ENCODE data around the gene ZMYND8.
"Not testable (repeated sequence)": the region's sequence is repeated elsewhere in the genome, so short reads cannot be mapped to it uniquely, and the experiment has no call there.

Gene ZMYND8

DNA sequence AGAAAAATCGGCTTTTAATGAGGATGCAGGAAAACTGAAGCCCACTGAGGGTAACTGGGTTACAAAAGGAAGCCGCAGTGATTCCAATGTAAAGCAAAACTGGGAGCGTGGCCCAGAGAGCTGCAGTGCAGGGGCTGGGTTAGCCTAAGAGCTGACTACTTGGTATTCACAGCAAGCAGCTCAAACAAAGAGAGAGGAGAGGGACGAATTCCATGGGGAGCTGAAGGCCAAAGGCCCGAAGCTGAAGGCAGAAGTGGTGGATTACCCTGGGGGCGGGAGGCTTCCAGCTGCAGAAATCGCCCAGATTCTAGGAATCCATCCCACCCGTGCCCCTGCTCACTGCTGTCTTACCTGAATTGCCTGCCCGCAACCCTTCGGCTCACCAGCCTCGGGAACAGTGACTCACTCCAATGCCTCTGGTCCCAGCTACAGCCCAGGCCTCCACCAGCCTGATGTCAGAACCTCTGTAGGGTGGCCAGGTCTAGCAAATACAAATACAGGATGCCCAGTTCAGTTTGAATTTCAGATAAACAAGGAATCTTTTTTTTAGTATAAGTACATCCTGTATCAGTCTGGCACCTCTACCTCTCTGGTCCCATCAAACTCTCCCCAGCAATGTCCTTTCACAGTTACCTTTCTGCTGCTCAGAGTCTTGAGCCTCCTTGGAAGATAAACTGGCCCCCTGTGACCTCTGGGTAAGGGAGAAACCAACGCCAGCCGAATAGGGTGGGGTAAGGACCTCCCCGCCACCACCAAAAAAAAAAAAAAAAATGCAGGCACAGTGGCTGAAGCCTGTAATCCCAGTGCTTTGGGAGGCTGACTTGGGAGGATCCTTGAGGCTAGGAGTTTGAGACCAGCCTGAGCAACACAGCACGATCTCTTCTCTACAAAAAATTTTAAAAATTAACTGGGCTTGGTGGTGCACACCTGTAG lies 14.6 kb upstream of the ZMYND8 start:
- TF ChIP-seq POLR2A (IDR thresholded peaks at IDR 0.05; ENCODE audit: low read depth, low read length) (no peak), POLR2AphosphoS5 (IDR thresholded peaks at IDR 0.05; ENCODE audit: low read depth, low read length) (no peak), TAF1 (IDR thresholded peaks at IDR 0.05; ENCODE audit: low read depth, low read length) (no peak), POU2F2 (IDR thresholded peaks at IDR 0.05; ENCODE audit: low read depth, low read length) (no peak), PAX5 (IDR thresholded peaks at IDR 0.05; ENCODE audit: insufficient read depth, low read length, severe bottlenecking) (no peak), SPI1 (IDR thresholded peaks at IDR 0.05; ENCODE audit: low read depth, low read length) (no peak)
- no peak for DNase-seq (ENCODE audit: insufficient read length, low spot score)
- FAIRE-seq: no peak

GRCh38 chr20:47370214-47370613 lies 13.7 kb upstream of the ZMYND8 start:
- TF ChIP-seq POLR2A (IDR thresholded peaks at IDR 0.05; ENCODE audit: low read depth, low read length): no peak
- TF ChIP-seq TAF1 (IDR thresholded peaks at IDR 0.05; ENCODE audit: low read depth, low read length): no peak
- TF ChIP-seq POU2F2 (IDR thresholded peaks at IDR 0.05; ENCODE audit: low read depth, low read length): no peak
- no peak for TF ChIP-seq POLR2AphosphoS5 (IDR thresholded peaks at IDR 0.05; ENCODE audit: low read depth, low read length)
- no peak for TF ChIP-seq PAX5 (IDR thresholded peaks at IDR 0.05; ENCODE audit: insufficient read depth, low read length, severe bottlenecking)
- TF ChIP-seq SPI1 (IDR thresholded peaks at IDR 0.05; ENCODE audit: low read depth, low read length): no peak
- FAIRE-seq (no peak), DNase-seq (ENCODE audit: insufficient read length, low spot score) (no peak)

DNA sequence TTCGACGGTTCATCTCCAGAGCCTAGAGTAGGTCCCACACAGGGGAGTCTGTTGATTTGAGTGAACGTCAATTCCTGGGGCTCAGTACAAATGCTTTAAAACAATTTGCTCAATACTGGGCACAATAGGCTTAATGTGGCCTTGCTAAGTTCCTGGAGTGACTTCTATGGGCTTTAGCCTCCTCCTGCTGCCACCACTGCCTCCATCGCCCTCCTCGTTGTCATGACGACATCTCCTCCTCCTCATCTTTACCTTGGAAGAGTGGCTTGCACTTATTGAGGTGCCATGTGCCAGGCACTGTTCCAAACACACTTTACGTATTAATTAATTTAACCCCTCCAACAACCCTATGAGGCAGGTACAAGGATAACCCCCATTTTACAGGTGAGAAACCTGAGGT lies 11.8 kb upstream of the ZMYND8 start:
- FAIRE-seq (no peak), DNase-seq (ENCODE audit: insufficient read length, low spot score) (no peak)
- TF ChIP-seq PAX5 (IDR thresholded peaks at IDR 0.05; ENCODE audit: insufficient read depth, low read length, severe bottlenecking): no peak
- no peak for TF ChIP-seq POLR2AphosphoS5 (IDR thresholded peaks at IDR 0.05; ENCODE audit: low read depth, low read length)
- TF ChIP-seq POU2F2 (IDR thresholded peaks at IDR 0.05; ENCODE audit: low read depth, low read length): no peak
- no peak for TF ChIP-seq TAF1 (IDR thresholded peaks at IDR 0.05; ENCODE audit: low read depth, low read length)
- no peak for TF ChIP-seq POLR2A (IDR thresholded peaks at IDR 0.05; ENCODE audit: low read depth, low read length)
- no peak for TF ChIP-seq SPI1 (IDR thresholded peaks at IDR 0.05; ENCODE audit: low read depth, low read length)

- FAIRE-seq; DNase-seq (ENCODE audit: insufficient read length, low spot score): not testable (repeated sequence)
Observed at GRCh38 chr20:47366301-47366700, 9.8 kb upstream of the ZMYND8 start.

DNA sequence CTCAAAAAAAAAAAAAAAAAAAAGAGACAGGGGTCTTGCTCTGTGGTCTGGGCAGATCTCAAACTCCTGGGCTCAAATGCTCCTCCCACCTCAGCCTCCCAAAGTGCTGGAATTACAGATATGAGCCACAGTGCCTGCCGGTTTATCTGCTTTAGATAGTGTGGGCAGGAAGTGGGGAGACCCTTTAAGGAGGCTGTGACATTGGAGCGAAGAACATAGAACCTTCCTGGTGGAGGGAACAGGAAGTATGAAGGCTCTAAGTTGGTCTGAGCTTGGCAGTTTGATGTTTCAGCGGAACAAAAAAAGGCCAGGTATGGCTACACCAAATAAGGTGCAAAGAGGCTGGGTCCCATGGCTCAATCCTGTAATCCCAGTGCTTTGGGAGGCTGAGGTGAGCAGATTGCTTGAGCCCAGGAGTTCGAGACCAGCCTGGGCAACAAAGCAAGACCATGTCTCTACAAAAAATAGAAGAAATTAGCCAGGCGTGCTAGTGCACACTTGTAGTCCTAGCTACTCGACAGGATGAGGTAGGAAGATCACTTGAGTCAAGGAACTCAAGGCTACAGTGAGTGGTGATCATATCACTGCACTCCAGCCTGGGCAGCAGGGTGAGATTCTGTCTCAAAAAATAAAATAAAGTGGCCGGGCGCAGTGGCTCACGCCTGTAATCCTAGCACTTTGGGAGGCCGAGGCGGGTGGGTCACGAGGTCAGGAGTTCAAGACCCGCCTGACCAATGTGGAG lies 8.7 kb upstream of the ZMYND8 start:
- no peak for FAIRE-seq
- DNase-seq (ENCODE audit: insufficient read length, low spot score): no peak
- TF ChIP-seq POU2F2 (IDR thresholded peaks at IDR 0.05; ENCODE audit: low read depth, low read length): no peak
- no peak for TF ChIP-seq POLR2AphosphoS5 (IDR thresholded peaks at IDR 0.05; ENCODE audit: low read depth, low read length)
- TF ChIP-seq SPI1 (IDR thresholded peaks at IDR 0.05; ENCODE audit: low read depth, low read length): no peak
- TF ChIP-seq PAX5 (IDR thresholded peaks at IDR 0.05; ENCODE audit: insufficient read depth, low read length, severe bottlenecking): no peak
- no peak for TF ChIP-seq TAF1 (IDR thresholded peaks at IDR 0.05; ENCODE audit: low read depth, low read length)
- no peak for TF ChIP-seq POLR2A (IDR thresholded peaks at IDR 0.05; ENCODE audit: low read depth, low read length)

DNA sequence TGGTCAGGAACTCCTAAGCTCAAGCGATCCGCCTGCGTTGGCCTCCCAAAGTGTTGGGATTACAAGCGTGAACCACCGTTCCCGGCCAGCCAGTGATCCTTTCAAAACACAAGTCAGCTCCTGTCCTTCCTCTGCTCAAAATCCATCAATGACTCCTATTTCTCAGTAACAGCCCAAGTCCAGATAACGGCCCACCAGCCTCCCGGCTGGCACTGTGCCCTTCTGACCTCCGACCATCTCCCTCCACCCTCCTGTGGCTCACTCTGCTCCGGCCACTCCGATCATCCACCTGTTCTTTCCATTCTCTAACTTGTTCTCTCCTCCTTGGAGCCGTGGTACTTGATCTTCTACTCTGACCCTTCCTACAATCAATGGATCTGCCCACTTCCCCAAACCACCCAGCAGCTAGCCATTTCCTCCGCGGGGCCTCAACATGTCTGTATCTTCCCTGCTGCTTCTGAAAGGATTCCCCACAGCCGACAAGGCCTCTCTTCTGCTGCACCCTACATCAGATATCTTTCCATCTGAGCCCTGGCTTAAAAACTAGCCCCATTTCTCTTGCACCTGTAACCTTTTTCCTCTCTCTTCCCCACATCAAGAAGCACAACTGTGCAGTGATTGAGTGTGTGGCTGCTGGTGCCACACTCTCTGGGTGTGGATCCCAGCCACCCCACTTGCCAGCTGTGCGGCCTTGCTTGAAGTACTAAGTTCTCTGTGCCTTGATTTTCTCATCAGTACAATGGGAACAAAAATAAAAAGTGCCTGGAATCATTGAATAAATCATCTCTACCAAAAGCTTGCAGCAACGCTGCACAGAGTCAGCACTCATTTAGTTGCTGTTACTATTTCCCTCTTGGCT lies 6.1 kb upstream of the ZMYND8 start:
- no peak for DNase-seq (ENCODE audit: insufficient read length, low spot score)
- no peak for FAIRE-seq
- TF ChIP-seq PAX5 (IDR thresholded peaks at IDR 0.05; ENCODE audit: insufficient read depth, low read length, severe bottlenecking) (no peak), POLR2AphosphoS5 (IDR thresholded peaks at IDR 0.05; ENCODE audit: low read depth, low read length) (no peak), SPI1 (IDR thresholded peaks at IDR 0.05; ENCODE audit: low read depth, low read length) (peak; percentile 12; the same call in 1 of the 2 replicates), POLR2A (IDR thresholded peaks at IDR 0.05; ENCODE audit: low read depth, low read length) (no peak), POU2F2 (IDR thresholded peaks at IDR 0.05; ENCODE audit: low read depth, low read length) (no peak), TAF1 (IDR thresholded peaks at IDR 0.05; ENCODE audit: low read depth, low read length) (no peak)

DNA sequence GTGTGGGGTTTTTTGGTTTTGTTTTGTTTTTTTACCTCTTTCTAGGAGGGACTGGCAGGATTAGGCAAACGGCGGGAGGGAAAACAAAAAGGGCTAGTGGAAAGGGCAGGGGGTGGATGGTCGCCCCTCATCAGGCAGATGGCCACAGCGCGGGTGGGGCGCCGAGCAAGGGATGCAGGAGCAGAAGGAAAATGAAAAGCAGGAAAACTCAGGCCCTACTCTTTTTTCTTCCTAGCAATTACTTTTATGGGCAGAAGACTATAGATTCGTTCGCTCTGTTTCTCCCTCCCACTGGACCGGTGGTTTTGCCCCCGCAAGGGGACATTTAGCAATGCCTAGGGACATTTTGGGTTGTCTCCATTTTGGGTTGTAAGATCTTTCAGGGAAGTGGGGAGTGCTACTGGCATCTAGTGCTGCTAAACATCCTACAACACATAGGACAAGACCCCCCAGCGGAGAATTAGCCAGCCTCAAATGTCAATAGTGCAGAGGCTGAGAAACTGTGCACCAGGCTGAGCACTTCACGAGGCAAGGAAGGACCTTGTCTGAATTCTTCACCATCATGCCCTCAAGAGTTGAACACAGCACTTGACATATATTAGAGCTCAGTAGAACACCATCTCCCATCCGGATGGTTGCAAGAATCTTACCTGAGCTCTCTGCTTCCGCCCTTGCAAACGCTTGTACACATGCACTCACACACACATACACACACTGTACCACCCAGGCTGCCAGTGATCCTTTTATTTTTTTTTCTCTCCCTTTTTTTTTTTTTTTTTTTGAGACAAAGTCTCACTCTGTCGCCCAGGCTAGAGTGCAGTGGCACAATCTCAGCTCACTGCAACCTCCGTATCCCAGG lies 4.8 kb upstream of the ZMYND8 start:
- no peak for FAIRE-seq
- no peak for TF ChIP-seq SPI1 (IDR thresholded peaks at IDR 0.05; ENCODE audit: low read depth, low read length)
- TF ChIP-seq TAF1 (IDR thresholded peaks at IDR 0.05; ENCODE audit: low read depth, low read length): no peak
- no peak for TF ChIP-seq POLR2AphosphoS5 (IDR thresholded peaks at IDR 0.05; ENCODE audit: low read depth, low read length)
- TF ChIP-seq POU2F2 (IDR thresholded peaks at IDR 0.05; ENCODE audit: low read depth, low read length): no peak
- no peak for TF ChIP-seq PAX5 (IDR thresholded peaks at IDR 0.05; ENCODE audit: insufficient read depth, low read length, severe bottlenecking)
- no peak for TF ChIP-seq POLR2A (IDR thresholded peaks at IDR 0.05; ENCODE audit: low read depth, low read length)
- no peak for DNase-seq (ENCODE audit: insufficient read length, low spot score)

DNA sequence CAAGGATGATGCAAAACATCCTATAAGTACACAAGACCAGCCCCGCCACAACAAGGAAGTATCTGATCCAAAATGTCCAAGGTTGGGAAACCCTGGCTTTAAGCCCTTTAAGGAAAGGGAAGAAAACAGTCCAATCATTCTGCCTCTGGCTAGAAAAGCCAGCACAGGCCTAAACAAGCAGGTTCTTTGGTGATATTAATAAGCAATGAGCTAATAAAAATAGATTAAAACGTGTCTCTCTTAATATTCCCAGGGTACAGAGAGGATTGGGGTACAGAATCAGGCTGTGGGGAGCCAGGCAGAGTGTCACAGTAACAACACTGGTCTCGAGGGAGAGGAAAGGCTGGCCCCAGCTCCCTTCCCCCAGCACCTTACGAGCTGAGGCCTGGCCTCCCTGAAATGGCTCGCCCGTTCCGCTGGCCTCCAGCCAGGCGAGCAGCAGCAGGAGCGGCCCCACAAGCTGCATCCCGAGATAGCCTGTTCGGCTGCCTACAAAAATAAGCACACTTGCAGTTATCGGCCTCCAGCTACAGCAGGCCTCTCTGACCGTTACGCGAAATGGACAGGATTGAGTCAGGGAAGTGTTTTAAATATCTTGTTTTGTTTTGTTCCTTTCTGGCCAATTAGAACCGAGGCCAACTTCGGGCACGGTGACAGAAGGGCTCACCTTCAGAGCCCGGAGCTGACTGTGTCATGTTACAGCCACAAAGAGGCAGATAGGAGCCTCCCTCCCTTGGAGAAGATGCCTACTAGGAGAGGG lies 4.0 kb upstream of the ZMYND8 start:
- FAIRE-seq (peak; percentile 28), DNase-seq (ENCODE audit: insufficient read length, low spot score) (peak; percentile 40)
- TF ChIP-seq POLR2AphosphoS5 (IDR thresholded peaks at IDR 0.05; ENCODE audit: low read depth, low read length): peak; percentile 73
- TF ChIP-seq POLR2A (IDR thresholded peaks at IDR 0.05; ENCODE audit: low read depth, low read length): peak; percentile 75
- no peak for TF ChIP-seq PAX5 (IDR thresholded peaks at IDR 0.05; ENCODE audit: insufficient read depth, low read length, severe bottlenecking)
- 0 out of 2 replicates have a peak, but pooled peaks have one; percentile 54 for TF ChIP-seq POU2F2 (IDR thresholded peaks at IDR 0.05; ENCODE audit: low read depth, low read length)
- TF ChIP-seq TAF1 (IDR thresholded peaks at IDR 0.05; ENCODE audit: low read depth, low read length): 0 out of 2 replicates have a peak, but pooled peaks have one; percentile 27
- no peak for TF ChIP-seq SPI1 (IDR thresholded peaks at IDR 0.05; ENCODE audit: low read depth, low read length)
